ENCODE data around the gene C1GALT1.

GRCh38 chr7:7242899-7243298 is 60.6 kb downstream of the C1GALT1 start:
- TF ChIP-seq CTCF (IDR thresholded peaks at IDR 0.05) (no peak), POLR2A (IDR thresholded peaks at IDR 0.05) (no peak), EP300 (IDR thresholded peaks at IDR 0.05) (no peak)
